Measurements from ENCODE around the gene PABPC1L. TPM values are rescaled to one million over a fixed set of nuclear protein-coding genes. Genes with fewer than 3 reads are reported as not detected.
A peak's percentile ranks its signal among the peaks of the same experiment; 100 is the strongest.

PABPC1L gene
- total RNA-seq, 1 experiment from 2014 or later: 83.5 TPM

- H3K9me3 Mint-ChIP-seq: no peaks in the 10 kb centered on the region
- Histone ChIP-seq H3K4me2 (ENCODE audit: insufficient read depth, insufficient read length, low read length) (no peak overlapping the region), H4K5ac (ENCODE audit: insufficient read length, low read depth, low read length) (no peak overlapping the region), H2AK5ac (ENCODE audit: insufficient read length, low read length) (no peak overlapping the region), H4K91ac (ENCODE audit: insufficient read length, low read depth, low read length) (no peak overlapping the region), H3T11ph (ENCODE audit: low read length) (no peak overlapping the region), H2AFZ (ENCODE audit: low read length) (no peak overlapping the region), H2BK15ac (ENCODE audit: low read depth, low read length) (no peak overlapping the region), H2BK20ac (ENCODE audit: low read depth, low read length, poor library complexity, severe bottlenecking) (no peak overlapping the region), H3K4ac (ENCODE audit: low read depth, low read length) (no peak overlapping the region), H3K79me1 (ENCODE audit: insufficient read depth, low read depth, low read length, poor library complexity, severe bottlenecking) (peaks cover 11% of the 10 kb centered on the region), H3K56ac (ENCODE audit: insufficient read length, low read depth, low read length) (no peak overlapping the region), H3K14ac (ENCODE audit: insufficient read depth, low read length) (no peak overlapping the region), H3K4me1 (ENCODE audit: insufficient read depth, low read length) (peaks cover 3% of the 10 kb centered on the region; the same call in 1 of the 2 replicates), H2BK120ac (ENCODE audit: low read depth, low read length, poor library complexity, severe bottlenecking) (no peak overlapping the region), H3K23ac (ENCODE audit: insufficient read length, low read depth, low read length) (no peak overlapping the region), H3K23me2 (ENCODE audit: insufficient read length, low read depth, low read length, poor library complexity, severe bottlenecking) (no peaks in the 10 kb centered on the region), H3K79me2 (ENCODE audit: insufficient read depth, low read length) (peaks cover 29% of the 10 kb centered on the region), H3K9ac (ENCODE audit: extremely low read depth, insufficient read length, low read length) (peak overlapping the region; percentile 19), H3K9me3 (ENCODE audit: control insufficient read depth, low read depth, low read length) (no peaks in the 10 kb centered on the region), H3K27me3 (ENCODE audit: insufficient read depth, low read length) (no peaks in the 10 kb centered on the region), H4K20me1 (ENCODE audit: control insufficient read depth, insufficient read depth, insufficient read length) (no peaks in the 10 kb centered on the region), H4K8ac (replicated peaks; ENCODE audit: insufficient read length, low read depth, low read length) (no peak overlapping the region), H2BK5ac (ENCODE audit: insufficient read length, low read length) (no peak overlapping the region), H3K27ac (ENCODE audit: insufficient read length, low read depth, low read length) (no peak overlapping the region), H2BK12ac (ENCODE audit: insufficient read length, low read depth, low read length) (no peak overlapping the region), H3K18ac (ENCODE audit: insufficient read length, low read depth, low read length) (no peak overlapping the region)
- WGBS (ENCODE audit: extremely low coverage, insufficient read length, low lambda C conversion rate): no CpG with 5 or more reads among the region's 5 CpGs
- no peak overlapping the region for H3K4me3 Mint-ChIP-seq
- no peaks in the 10 kb centered on the region for H3K27me3 Mint-ChIP-seq (ENCODE audit: low read depth)
- peaks cover 2 to 3% of the 10 kb centered on the region in 2 experiments; a peak in 2 of 4 replicates for H3K4me1 Mint-ChIP-seq
- TF ChIP-seq, protein P1, sequence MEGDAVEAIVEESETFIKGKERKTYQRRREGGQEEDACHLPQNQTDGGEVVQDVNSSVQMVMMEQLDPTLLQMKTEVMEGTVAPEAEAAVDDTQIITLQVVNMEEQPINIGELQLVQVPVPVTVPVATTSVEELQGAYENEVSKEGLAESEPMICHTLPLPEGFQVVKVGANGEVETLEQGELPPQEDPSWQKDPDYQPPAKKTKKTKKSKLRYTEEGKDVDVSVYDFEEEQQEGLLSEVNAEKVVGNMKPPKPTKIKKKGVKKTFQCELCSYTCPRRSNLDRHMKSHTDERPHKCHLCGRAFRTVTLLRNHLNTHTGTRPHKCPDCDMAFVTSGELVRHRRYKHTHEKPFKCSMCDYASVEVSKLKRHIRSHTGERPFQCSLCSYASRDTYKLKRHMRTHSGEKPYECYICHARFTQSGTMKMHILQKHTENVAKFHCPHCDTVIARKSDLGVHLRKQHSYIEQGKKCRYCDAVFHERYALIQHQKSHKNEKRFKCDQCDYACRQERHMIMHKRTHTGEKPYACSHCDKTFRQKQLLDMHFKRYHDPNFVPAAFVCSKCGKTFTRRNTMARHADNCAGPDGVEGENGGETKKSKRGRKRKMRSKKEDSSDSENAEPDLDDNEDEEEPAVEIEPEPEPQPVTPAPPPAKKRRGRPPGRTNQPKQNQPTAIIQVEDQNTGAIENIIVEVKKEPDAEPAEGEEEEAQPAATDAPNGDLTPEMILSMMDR (conservative IDR thresholded peaks at IDR 0.05): no peak
- DNase-seq: no peak
- H3K36me3 Mint-ChIP-seq (ENCODE audit: insufficient read depth in 1 of 3, low read depth in 3 of 3): peaks cover 18 to 46% (median 41%) of the 10 kb centered on the region in 3 experiments
- H3K27ac Mint-ChIP-seq: no peak overlapping the region
Observed at GRCh38 chr20:44900231-44900854, 9.5 kb upstream of the PABPC1L start.
